Stomach (tissue), 4 donors: ENCODE results near the gene FAM111A.

Experiments
- EP300 ChIP-seq: sonication (generic); formaldehyde crosslinking; IDR thresholded peaks from one replicate; pipeline ENCODE4 v1.6.1; 2017; ENCODE audit warnings: antibody characterized with exemption
- POLR2A ChIP-seq, 4 donors: fragments of 450-650 bp; IDR thresholded peaks; one replicate each; pipeline ENCODE4 v1.6.1; 2016; ENCODE audit warnings: antibody characterized with exemption in 4 of 4, control low read depth in 2 of 4, mild to moderate bottlenecking in 1 of 4, moderate library complexity in 1 of 4
- POLR2AphosphoS5 ChIP-seq, 3 donors: sonication (generic); formaldehyde crosslinking; IDR thresholded peaks; one replicate each; pipeline ENCODE4 v1.6.1; 2016; ENCODE audit warnings: antibody characterized with exemption in 3 of 3
- TF ChIP-seq, protein P1 (sequence below), 7 experiments: fragments of 450-650 bp in 4 of 7; fragments of 200-600 bp in 3 of 7; sonication (generic) in 3 of 7; IDR thresholded peaks; one replicate each; pipeline ENCODE4 v1.5.1; 2016 to 2019; ENCODE audit warnings: antibody characterized with exemption in 7 of 7, control low read depth in 2 of 7, mild to moderate bottlenecking in 1 of 7

- TF ChIP-seq, protein P1, sequence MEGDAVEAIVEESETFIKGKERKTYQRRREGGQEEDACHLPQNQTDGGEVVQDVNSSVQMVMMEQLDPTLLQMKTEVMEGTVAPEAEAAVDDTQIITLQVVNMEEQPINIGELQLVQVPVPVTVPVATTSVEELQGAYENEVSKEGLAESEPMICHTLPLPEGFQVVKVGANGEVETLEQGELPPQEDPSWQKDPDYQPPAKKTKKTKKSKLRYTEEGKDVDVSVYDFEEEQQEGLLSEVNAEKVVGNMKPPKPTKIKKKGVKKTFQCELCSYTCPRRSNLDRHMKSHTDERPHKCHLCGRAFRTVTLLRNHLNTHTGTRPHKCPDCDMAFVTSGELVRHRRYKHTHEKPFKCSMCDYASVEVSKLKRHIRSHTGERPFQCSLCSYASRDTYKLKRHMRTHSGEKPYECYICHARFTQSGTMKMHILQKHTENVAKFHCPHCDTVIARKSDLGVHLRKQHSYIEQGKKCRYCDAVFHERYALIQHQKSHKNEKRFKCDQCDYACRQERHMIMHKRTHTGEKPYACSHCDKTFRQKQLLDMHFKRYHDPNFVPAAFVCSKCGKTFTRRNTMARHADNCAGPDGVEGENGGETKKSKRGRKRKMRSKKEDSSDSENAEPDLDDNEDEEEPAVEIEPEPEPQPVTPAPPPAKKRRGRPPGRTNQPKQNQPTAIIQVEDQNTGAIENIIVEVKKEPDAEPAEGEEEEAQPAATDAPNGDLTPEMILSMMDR (IDR thresholded peaks at IDR 0.05), result no peak
- no peak for TF ChIP-seq POLR2A (IDR thresholded peaks at IDR 0.05)
- no peak for TF ChIP-seq POLR2AphosphoS5 (IDR thresholded peaks at IDR 0.05)
- no peak for TF ChIP-seq EP300
Observed at GRCh38 chr11:59185386-59185945, 42.8 kb downstream of the FAM111A start.
